Astrocyte (in vitro differentiated cells and primary cell): ENCODE data around the gene TOP3A. TPM values are rescaled to one million over a fixed set of nuclear protein-coding genes. Genes with fewer than 3 reads are reported as not detected.

ENCODE experiments used
- DNase-seq: peaks from one replicate; pipeline ENCODE4 v3.0.0-alpha.2; 2010; ENCODE audit warnings: low read depth
- FAIRE-seq: peaks from 2 replicates; lab custom pipeline; 2011; peaks lifted over from hg19 to GRCh38; lab: Jason Lieb, UNC
- H2AFZ ChIP-seq: 2 replicates; pipeline ENCODE4 v1.6.0; 2012; ENCODE audit warnings: low read depth, low read length, inconsistent platforms
- H3K27ac ChIP-seq: 2 replicates; pipeline ENCODE4 v1.5.1; 2011; ENCODE audit warnings: low read depth, low read length, inconsistent platforms
- H3K27me3 ChIP-seq: 2 replicates; pipeline ENCODE4 v1.6.0; 2011; ENCODE audit warnings: low read length, inconsistent platforms; ENCODE audit not compliant: insufficient read depth
- H3K36me3 ChIP-seq: 2 replicates; pipeline ENCODE4 v1.5.1; 2011; ENCODE audit warnings: low read length, inconsistent platforms; ENCODE audit not compliant: insufficient read depth
- H3K4me1 ChIP-seq: 2 replicates; pipeline ENCODE4 v1.5.1; 2011; ENCODE audit warnings: low read length, inconsistent platforms; ENCODE audit not compliant: insufficient read depth
- H3K4me2 ChIP-seq: 2 replicates; pipeline ENCODE4 v1.6.0; 2012; ENCODE audit warnings: low read length, inconsistent platforms
- H3K4me3 ChIP-seq: 2 replicates; pipeline ENCODE4 v1.5.1; 2011; ENCODE audit warnings: low read depth, mild to moderate bottlenecking, low read length, inconsistent platforms; ENCODE audit not compliant: insufficient read depth
- H3K79me2 ChIP-seq: 2 replicates; pipeline ENCODE4 v1.6.0; 2012; ENCODE audit warnings: mild to moderate bottlenecking, low read length, inconsistent platforms; ENCODE audit not compliant: insufficient read depth
- H3K9ac ChIP-seq: 2 replicates; pipeline ENCODE4 v1.6.0; 2012; ENCODE audit warnings: mild to moderate bottlenecking, low read length, inconsistent platforms
- H3K9me3 ChIP-seq: 2 replicates; pipeline ENCODE4 v1.5.1; 2012; ENCODE audit warnings: low read depth, mild to moderate bottlenecking, low read length, inconsistent platforms; ENCODE audit not compliant: insufficient read depth
- H4K20me1 ChIP-seq: 2 replicates; pipeline ENCODE4 v1.6.0; 2012; ENCODE audit warnings: low read length, inconsistent platforms; ENCODE audit not compliant: insufficient read depth
- H3K27ac Mint-ChIP-seq: one replicate; pipeline ENCODE4 v1.8.0; 2021; ENCODE audit warnings: mild to moderate bottlenecking, mixed read lengths; ENCODE audit not compliant: unreplicated experiment
- H3K27me3 Mint-ChIP-seq: one replicate; pipeline ENCODE4 v1.8.0; 2021; ENCODE audit warnings: low read depth, mixed read lengths; ENCODE audit not compliant: unreplicated experiment
- H3K36me3 Mint-ChIP-seq: one replicate; pipeline ENCODE4 v1.8.0; 2021; ENCODE audit warnings: low read depth, mixed read lengths; ENCODE audit not compliant: unreplicated experiment
- H3K4me1 Mint-ChIP-seq: one replicate; pipeline ENCODE4 v1.8.0; 2021; ENCODE audit warnings: low read depth, mixed read lengths; ENCODE audit not compliant: unreplicated experiment
- H3K4me3 Mint-ChIP-seq: one replicate; pipeline ENCODE4 v1.8.0; 2021; ENCODE audit warnings: mild to moderate bottlenecking, moderate library complexity, mixed read lengths; ENCODE audit not compliant: unreplicated experiment
- H3K9me3 Mint-ChIP-seq: one replicate; pipeline ENCODE4 v1.8.0; 2021; ENCODE audit warnings: mild to moderate bottlenecking, mixed read lengths; ENCODE audit not compliant: unreplicated experiment
- CTCF ChIP-seq: IDR thresholded peaks from 2 replicates; pipeline ENCODE4 v1.5.1; 2011; ENCODE audit warnings: low read depth, mild to moderate bottlenecking, inconsistent platforms, low read length, moderate library complexity; ENCODE audit not compliant: insufficient read depth
- EZH2 ChIP-seq: IDR thresholded peaks from 2 replicates; pipeline ENCODE4 v1.6.1; 2012; ENCODE audit warnings: mild to moderate bottlenecking, low read length, inconsistent platforms; ENCODE audit not compliant: insufficient read depth
- total RNA-seq: library from RNA; stranded (reverse); gene quantifications from 2 replicates; pipeline ENCODE4 v1.2.1, GENCODE V29; 2021

The TOP3A gene
- total RNA-seq, 1 donor from 2014 or later: 31.0 TPM

- Histone ChIP-seq H3K9me3 (no peaks in the 10 kb centered on the region), H3K27me3 (no peaks in the 10 kb centered on the region), H4K20me1 (peaks cover 47% of the 10 kb centered on the region), H2AFZ (no peak overlapping the region), H3K4me1 (no peaks in the 10 kb centered on the region), H3K36me3 (peaks cover 10% of the 10 kb centered on the region), H3K4me2 (no peak overlapping the region), H3K27ac (no peak overlapping the region), H3K9ac (no peak overlapping the region), H3K4me3 (no peak overlapping the region), H3K79me2 (peaks cover 29% of the 10 kb centered on the region)
- Mint-ChIP-seq H3K27ac (no peak overlapping the region), H3K4me3 (no peak overlapping the region), H3K9me3 (peaks cover 6% of the 10 kb centered on the region), H3K4me1 (peaks cover 3% of the 10 kb centered on the region), H3K27me3 (no peaks in the 10 kb centered on the region), H3K36me3 (peaks cover 37% of the 10 kb centered on the region)
- DNase-seq (no peak), FAIRE-seq (no peak)
- TF ChIP-seq EZH2: no peak
- no peak for TF ChIP-seq CTCF
Observed at GRCh38 chr17:18326039-18326438, 11.2 kb upstream of the TOP3A start.

- no peak overlapping the region for H3K9ac ChIP-seq
- H3K27me3 ChIP-seq: no peaks in the 10 kb centered on the region
- no peak overlapping the region for H2AFZ ChIP-seq
- H3K4me3 ChIP-seq: no peak overlapping the region
- peaks cover 10% of the 10 kb centered on the region for H3K36me3 ChIP-seq
- TF ChIP-seq CTCF (no peak), EZH2 (no peak)
- H3K4me3 Mint-ChIP-seq: no peak overlapping the region
- peaks cover 6% of the 10 kb centered on the region for H3K9me3 Mint-ChIP-seq
- H3K27me3 Mint-ChIP-seq: no peaks in the 10 kb centered on the region
- peaks cover 4% of the 10 kb centered on the region for H3K4me1 ChIP-seq
- H3K4me1 Mint-ChIP-seq: peaks cover 15% of the 10 kb centered on the region
- peaks cover 64% of the 10 kb centered on the region for H4K20me1 ChIP-seq
- no peak for DNase-seq
- H3K27ac Mint-ChIP-seq: peak overlapping the region; percentile 42
- peaks cover 31% of the 10 kb centered on the region for H3K36me3 Mint-ChIP-seq
- H3K4me2 ChIP-seq: no peak overlapping the region
- H3K9me3 ChIP-seq: no peaks in the 10 kb centered on the region
- H3K79me2 ChIP-seq: peaks cover 44% of the 10 kb centered on the region
- FAIRE-seq: no peak
- no peak overlapping the region for H3K27ac ChIP-seq
Observed at GRCh38 chr17:18324140-18325050, 9.6 kb upstream of the TOP3A start.
